HT1080 (cell line): ENCODE measurements around the gene MAP4K2. TPM values are rescaled to one million over a fixed set of nuclear protein-coding genes. Genes with fewer than 3 reads are reported as not detected.

Experiments used
- DNase-seq: peaks from one replicate; pipeline ENCODE4 v3.0.0-alpha.2; 2015; ENCODE audit warnings: low read depth
- total RNA-seq: library from RNA; depleted of rRNA; stranded (reverse); fragments of >200 nt; shearing (Covaris generic); gene quantifications from 2 replicates; pipeline ENCODE4 v1.2.3, GENCODE V29; 2014

Gene MAP4K2
- total RNA-seq, 1 experiment from 2014 or later: 23.3 TPM

- DNase-seq: no peak
These were observed 31.2 kb downstream of the MAP4K2 start for GRCh38 chr11:64771861-64772260.

DNA sequence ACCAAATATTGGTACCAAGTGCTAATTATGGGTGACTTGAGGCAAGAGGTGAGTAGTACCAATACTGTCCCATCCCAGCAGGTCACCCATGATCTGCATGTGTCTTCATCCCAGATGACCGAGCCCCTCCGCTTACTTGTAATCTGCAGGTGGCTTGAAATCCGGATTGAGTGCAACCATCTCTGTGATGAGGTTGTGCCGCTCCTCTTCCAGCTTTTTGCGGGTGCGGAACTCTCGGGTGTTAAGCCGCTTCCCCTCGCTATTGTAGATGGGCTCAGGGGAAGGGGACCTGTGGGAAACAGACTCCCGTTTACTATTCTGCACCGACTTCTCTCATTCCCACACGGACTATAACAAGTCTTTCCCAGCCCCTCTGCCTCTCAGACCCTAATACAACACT is 32.9 kb downstream of the MAP4K2 start:
- no peak for DNase-seq

DNA sequence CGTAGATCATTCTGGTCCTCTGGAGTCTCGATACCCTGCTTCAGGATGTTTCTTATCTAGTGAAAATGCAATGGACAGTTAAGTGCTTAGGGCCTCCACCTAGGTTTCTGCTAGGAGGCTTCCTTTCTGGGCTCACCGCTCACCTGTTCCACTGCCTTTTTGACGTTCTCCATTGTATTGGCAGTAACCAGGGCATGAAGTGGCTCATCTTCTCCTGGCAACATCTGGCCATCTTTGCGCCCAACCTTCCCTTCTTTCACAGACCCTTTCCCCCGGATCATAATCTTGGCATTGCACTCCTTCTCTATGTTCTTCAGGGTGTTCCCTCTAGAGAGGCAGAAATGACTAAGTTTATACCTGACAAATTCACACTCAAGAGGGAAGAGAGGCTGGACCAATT is 33.7 kb downstream of the MAP4K2 start:
- DNase-seq: no peak

DNA sequence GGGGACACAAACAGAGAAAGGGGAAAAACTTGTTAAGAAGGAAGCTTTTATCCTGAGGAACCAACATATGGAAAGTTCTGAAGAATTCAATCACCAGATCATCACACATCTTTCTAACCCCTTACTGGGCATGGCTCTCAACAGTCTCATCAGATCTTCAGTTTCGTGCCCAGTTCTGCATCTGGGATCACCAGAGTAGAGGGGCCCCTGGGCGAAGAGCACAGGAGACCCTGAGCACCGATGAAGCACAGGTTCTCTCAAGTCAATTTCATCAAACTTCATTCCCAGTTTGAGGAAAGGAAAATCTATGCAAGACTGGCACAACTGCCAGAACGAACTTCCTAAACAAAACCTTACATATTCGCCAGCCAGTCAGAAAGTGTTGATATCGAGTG is 34.7 kb downstream of the MAP4K2 start:
- no peak for DNase-seq

DNA sequence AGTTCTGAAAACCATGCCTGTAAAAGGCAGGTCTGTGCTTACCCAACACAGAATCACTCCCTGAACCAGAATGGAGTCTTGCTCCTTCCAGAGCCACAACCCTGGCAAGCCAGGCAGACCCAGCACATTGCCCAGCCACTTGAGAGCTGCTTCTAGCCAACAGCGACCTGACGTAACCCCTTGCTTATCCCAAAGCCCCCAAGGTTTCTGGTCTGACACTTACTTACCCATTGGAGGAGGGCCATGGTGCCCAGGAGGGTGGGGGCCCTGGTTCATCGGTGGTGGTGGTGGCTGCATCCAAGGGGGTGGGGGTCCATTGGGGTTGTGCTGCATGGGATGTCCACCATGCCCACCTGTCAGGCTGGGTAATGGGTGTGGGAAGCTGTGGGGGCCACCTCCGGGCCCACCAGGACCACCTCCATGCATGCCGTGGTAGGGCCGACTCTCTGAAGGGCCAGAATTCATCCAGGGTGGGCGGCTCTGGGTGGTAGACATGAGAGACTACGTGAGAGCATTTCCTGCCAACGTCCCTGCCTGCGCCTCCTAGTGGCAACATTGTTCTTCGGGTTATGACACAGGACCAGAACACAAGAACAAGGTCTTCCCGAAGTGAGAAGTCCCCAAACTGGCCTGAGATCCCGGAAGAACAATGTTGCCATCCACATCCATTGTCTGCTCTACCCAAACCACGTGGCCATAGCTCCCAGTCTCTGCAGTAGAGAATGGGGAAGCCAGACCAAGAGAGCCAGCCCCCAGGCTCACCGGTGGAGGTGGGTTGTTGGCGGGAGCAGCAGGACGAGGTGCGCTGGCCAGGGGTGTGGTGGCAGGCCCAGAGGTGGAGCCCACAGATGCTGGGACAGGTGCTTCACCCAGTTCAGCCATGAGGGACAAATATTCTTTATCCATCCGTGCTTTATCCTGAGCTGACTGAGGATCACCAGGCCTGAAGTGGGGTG is 35.4 kb downstream of the MAP4K2 start:
- DNase-seq: peak; percentile 43

- no peak for DNase-seq
These were observed 36.1 kb downstream of the MAP4K2 start for GRCh38 chr11:64766881-64767280.

DNA sequence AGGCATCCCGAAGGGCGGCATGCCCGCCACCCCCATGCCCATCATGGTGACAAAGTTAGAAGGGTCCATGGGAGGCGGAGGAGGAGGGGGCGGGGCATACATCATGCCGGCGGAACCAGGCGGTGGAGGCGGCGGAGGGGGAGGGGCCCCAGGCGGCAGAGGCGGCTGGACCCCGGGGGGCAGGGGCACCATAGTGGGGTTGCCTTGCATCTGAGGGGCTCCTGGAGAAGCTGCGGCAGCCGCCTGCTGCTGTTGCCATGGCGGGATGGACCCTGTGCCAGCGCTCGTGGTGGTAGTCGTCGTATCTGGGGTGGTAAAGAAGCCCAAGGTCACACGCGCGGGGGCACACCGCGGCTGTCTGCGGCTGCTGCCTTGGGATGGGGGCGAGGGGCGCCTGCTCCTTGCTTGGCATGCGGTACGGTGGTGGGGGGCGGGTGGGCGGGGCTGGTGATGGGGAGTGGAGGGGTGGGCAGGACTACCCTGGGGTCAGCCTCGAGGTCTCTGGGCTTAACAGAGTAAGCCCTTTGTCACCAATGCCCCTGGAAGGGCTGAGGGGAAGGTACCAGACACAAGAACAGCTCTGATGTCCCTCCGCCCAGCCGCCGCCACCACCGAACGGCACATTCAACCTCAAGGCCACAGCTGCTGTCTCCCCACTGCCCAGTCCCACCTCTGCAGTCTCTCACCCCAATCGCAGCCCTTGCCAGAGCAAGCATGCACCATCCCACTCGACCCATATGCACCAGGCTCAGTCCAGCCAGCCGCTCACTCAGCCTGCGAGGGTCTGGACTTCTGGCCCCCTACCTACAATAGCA is 37.0 kb downstream of the MAP4K2 start:
- no peak for DNase-seq

- DNase-seq: no peak
These were observed 37.6 kb downstream of the MAP4K2 start for GRCh38 chr11:64765291-64765850.

- DNase-seq: no peak
These were observed 38.3 kb downstream of the MAP4K2 start for GRCh38 chr11:64764753-64765152.

DNA sequence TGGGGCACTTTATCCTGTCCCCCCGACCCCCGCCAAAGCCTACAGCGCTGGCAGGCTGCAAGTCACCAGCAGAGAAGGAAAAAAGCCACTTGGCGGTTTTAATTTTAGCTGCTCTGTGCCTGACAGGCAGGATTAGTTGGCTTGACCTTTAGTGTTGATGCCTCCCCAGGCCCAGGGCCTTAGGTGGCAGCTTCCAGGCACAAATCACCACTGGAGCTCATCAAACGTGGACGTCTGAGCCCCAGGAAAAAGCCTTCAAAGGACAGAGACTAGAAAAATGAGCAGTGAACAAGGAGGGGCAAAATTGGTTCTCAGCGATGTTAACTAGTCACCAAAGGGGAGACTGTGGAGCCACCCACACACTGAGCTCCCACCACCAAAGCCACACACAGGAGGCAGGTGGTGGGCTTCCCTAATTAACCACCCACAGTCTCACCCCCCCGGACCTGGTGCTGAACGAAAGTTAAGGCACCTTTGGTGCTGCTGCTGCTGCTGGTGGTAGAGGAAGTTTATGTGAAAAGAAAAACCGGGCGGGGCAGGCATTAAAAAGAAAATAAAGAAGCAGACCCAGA is 38.9 kb downstream of the MAP4K2 start:
- no peak for DNase-seq

DNA sequence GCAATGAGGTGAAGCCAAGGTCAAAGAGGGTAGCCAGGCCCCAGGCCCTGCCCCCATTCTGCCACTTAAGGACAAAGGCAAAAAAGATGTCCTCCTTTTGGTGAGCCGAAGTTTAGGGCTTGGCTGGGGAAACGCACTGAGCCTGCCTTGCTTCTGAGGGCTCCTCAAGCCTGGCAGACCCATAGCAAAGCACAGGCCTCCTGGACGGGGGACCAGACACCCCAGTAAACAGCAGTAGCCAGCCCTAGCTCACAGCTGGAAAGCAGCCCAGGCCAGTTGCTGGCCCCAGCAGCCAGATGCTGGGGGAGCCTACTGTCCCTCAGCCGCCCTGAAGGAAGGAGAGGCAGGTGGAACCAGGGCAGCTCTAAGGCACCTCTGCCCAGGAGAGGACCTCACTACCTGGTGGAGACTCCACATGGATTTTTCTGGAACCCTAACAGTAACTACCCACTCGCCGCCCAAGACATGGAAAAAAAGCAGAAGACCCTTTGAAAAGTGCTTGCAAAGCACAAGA is 39.4 kb downstream of the MAP4K2 start:
- no peak for DNase-seq

DNA sequence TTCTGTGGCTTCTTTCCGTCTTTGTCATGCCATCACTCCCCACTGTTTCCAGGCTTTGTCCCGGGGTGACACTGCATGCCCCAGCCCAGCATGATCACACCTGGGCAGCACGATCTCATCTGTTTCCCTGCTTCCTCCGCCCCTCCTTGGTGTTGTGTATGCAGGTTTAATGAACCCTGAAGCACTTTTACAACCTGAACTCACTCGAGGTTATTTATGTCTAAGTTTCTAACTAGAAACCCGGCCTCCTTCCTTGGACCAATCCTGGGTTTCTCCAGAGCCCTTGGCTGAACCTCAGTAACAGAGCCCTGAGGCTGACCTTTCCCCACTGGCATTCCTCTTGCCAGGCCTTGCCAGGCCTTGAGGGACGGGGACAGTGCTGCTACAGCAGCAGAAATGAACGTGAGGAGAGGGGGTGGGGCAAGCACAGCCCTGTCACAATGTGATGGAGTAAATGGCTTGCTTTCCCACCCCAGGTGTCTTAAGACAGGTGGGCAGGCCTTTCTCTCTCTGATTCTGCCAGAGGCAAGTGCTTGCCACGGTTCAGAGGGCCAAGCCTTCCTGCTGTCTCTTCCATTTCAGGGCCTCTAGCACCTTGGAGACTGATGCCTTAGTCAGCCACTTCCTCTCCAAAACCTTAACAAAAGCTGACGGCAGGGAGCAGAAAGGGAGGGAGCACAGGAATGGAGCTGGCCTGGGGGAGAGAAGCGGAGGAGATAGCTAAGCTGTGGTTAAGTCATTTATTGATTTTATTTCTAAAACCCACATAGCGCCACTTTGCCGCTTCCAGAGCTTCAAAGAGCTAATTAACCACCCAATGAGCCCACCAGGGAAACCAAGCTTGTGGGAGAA is 40.1 kb downstream of the MAP4K2 start:
- DNase-seq: peak; percentile 44

- DNase-seq: no peak
These were observed 40.7 kb downstream of the MAP4K2 start for GRCh38 chr11:64762277-64762673.

GRCh38 chr11:64760759-64761420 is 42.1 kb downstream of the MAP4K2 start:
- DNase-seq: no peak

- no peak for DNase-seq
These were observed 43.0 kb downstream of the MAP4K2 start, which contains the start of gene PYGM for GRCh38 chr11:64759722-64760719. Gene PYGM, minus strand, starts transcription at chr11:64759974. Its CDS starts 76 bp downstream, at chr11:64759898.

DNA sequence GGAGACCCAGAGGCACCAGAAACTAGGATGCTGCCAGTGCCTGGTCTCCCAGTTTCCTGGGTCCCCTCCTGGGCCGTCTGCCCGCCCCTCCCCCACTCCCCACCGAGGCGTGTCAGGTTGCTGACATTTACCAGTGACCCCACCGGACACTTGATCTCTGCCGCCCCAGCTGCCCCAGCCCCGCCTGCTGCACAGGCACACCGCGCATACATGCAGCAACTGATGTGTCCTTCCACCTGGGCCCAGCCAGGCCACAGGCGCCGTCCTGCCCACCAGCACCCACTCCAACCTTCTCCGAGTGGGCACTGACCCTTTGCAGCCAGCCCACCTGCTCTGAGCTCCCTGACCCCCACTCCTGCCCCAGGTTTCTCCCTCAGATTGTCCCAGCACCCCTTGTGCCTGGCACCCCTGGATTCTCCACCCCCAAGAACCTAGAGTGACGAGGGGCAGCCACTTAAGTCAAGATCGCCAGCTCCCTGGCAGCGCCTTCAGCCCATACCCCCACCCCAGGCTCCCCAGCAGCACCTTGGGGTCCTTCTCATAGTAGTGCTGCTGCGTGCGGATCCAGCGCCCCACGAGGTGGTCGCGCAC is 43.8 kb downstream of the MAP4K2 start:
- DNase-seq: no peak

GRCh38 chr11:64758330-64759079 is 44.5 kb downstream of the MAP4K2 start:
- no peak for DNase-seq
